SKM-1 treated with dmso at 0.1 percent for 144 hours (cell line): ENCODE results near the gene HEXD.
"Not testable (repeated sequence)": the region's sequence is repeated elsewhere in the genome, so short reads cannot be mapped to it uniquely, and the experiment has no call there.

Experiments
- DNase-seq: peaks from one replicate; lab custom pipeline; 2025; ENCODE audit not compliant: unreplicated experiment; lab: John Stamatoyannopoulos, UW

Gene HEXD

DNA sequence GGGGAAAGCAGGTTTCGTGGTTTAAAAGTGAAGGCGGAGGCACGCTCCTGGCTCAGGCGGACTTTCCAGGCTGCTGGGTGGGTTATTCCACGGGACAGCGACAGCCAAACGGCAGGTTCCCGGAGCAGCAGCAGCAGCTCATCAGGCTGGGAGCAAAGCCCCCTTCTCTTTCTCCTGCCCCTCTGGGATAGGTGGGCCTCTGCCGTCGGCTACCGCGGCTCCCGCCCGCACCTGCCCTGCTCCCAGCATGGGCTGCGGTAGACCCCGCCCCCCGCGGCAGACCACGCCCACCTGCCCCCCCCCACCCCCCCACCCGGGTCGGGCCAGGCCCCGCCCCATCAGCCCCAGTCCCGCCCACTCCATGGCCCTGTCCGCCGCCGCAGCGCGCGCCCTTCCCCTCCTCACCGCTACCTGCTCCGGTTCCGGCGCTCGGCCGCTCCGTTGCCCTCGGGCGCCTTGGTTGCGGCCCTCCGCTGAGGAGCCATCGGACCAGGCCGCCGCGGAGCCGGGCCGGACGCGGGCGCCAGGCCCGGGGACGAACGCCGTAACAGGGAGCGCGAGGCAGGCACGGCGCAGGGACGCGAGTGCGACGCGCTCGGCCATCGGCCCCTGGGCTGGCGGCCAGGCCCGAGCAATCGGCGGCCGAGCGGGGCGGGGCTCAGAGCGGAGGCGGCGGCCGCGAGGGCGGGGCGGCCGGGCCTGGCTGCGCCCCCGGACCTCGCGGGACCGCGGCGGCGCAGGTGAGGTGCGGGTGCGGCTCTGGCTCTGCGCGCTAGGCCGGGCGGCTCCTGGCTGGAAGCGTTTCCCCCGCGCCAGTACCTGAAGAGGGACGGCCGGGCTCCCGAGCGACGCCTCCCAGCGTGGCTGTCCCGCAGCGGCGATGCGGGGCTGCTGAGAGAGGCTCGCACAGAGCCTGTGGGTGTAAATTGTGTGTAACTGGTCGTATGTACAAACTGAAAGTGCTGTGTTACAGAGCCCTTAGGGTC, at the start of gene HEXD, which contains the start of gene OGFOD3:
TSS of gene HEXD (plus strand) at position 347 of the 986 bp plus-strand sequence. CDS start 1,453 bp downstream, outside the sequence.
TSS of gene OGFOD3 (minus strand) at position 586 of the 986 bp plus-strand sequence. CDS start at position 485, 101 bp downstream.
- DNase-seq = peak; percentile 80

DNA sequence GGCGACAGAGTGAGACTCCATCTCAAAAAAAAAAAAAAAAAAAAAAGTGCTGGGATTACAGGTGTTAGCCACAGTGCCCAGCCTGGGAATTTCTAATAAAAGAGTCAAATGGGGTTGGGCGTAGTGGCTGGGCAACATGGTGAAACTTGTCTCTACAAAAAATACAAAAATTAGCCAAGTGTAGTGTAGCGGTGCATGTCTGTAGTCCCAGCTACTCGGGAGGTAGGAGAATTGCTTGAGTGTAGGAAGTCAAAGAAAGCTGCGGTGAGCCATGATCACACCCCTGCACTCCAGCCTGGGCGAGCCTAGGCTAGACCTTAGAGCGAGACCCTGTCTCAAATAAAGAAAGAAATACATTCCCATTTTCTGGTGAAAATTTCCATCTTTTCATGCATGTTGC, 48.9 kb upstream of the HEXD start:
- DNase-seq = no peak

DNA sequence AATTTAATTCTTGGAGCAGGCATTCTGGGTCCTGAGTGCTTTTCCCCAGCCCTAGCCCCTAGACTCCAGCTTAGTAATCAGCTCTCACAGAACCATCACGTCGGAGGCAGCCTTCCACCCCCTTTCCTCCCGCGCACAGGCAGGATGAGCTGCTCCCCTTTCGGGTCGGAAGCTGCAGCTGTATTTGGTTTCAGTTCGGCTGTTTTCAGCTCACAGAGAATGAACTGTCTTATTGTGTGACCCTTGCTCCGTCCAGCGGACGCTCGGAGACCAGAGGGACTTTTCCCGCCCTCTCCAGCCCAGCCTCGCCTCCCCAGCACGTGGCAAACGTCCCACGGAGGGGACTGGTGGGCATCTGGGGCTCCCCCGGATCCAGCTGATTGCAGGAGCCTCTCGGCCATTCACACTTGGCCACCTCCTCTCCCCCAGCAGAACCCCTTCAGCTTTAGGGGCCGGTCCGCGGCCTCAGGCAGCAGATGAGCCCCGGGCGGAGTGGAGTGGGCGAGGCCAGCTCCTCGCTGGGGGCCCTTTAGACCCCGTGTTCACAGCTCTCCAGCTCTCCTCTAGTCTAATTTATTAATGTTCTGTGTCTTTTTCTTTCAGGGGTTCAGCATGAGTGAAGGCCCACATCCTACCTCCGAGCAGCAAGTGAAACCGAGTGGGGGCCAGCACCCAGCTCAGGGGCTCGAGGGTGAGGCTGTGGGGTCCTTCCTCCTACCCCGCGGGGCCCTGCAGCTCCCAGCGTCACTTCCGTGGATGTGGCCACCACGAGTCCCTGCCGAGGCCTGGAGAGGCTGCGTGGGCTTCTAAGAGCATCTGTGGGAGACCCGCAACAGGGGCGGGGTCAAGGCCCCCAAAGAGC, 47.4 kb upstream of the HEXD start:
- no peak for DNase-seq

DNA sequence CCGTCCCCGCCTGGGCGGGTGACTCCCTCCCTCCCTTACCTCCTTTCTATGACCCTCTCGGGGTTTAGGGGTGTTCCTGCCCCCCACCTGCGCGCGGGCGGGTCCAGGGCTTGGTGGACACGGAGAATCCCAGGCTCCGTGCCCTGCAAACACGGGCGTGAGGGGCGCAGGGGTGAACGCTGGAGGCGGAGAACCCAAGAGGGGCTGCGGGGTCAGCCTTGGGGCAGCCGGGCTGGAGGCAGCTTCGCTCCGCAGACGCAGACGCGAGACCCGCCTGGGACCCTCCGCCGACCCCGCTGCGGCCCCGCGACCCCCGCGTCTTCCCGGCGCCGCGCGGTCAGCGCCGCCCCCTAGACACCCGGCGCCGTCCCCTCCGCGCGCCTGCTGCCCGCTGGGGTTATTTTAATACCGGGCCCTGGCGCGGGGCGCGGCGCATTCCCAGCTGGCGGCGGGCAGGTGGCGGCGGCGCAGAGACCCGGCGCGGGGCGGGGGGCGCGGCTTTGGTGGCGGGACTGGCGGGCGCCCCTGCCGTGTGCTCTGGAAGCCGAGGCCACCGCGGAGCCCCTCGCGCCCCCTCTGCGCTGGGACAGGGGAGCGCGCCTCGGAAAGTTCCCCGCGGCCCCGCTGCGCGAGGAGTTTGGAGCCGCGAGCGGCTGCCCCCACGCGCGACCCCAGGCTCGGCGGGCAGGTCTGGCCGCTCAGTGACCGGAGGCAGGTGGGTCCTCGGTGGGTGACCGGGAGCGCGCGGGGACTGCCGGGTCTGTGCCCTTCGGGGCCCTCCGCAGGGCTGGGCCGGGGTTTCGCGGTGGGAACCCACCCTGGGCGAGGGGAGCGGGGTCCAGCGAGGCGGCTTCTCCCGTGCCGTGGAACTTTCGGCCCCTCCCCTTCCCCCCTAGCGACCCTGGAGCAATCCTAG, 46.6 kb upstream of the HEXD start, which contains the start of gene UTS2R:
TSS of gene UTS2R (plus strand) at position 433 of the 916 bp plus-strand sequence. CDS start 2,560 bp downstream, outside the sequence.
- no peak for DNase-seq

DNA sequence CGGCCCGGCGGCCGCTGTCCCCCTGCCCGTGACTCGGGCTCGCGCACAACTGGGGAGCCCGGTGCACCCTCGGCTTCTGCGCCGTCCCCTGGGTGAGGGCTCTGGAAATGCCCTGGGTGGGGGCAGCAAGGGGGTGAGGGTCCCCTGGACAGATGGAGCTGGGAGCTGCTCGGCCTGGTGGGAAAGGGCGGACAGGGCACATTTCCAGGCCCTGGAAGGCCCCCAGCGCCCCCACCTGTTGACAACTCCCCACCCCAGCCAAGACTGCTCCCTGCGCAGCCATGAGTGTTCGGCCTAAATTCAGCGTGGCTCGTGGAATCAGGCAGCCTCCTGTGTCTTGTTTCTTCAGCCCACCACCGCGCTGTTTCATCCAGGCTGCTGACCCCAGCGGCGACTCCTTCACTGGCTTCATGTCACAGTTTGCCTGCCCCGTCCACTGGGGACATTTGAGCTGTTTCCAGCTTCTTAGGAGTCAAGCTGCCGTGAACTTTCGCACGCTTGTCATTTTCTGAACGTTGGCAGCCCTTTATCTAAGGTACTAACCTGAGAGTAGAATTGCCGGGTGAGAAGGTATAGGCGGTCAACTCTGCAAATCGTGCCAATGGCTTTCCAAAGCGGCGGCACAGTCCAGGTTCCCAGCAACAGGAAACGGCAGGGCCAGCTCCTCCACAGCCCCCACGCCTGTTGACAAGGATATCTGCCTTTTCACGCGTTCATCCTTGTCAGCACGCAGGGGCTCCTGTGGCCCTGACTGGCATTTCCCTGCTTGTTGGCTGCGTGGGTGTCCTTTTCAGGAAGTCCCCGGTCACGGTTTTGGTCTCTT, 45.7 kb upstream of the HEXD start:
- DNase-seq = no peak

DNA sequence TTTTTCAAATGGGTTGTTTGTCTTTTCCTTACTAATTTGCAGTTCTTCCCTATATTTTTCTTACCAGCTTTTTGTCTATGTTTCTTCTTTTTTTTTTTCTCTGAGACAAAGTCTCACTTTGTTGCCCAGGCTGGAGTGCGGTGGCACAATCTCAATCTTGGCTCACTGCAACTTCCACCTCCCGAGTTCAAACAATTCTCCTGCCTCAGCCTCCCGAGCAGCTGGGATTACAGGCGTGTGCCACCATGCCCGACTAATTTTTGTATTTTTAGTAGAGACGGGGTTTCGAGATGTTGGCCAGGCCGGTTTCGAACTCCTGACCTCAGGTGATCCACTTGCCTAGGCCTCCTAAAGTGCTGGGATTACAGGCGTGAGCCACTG, 45.1 kb upstream of the HEXD start:
- DNase-seq = not testable (repeated sequence)

DNA sequence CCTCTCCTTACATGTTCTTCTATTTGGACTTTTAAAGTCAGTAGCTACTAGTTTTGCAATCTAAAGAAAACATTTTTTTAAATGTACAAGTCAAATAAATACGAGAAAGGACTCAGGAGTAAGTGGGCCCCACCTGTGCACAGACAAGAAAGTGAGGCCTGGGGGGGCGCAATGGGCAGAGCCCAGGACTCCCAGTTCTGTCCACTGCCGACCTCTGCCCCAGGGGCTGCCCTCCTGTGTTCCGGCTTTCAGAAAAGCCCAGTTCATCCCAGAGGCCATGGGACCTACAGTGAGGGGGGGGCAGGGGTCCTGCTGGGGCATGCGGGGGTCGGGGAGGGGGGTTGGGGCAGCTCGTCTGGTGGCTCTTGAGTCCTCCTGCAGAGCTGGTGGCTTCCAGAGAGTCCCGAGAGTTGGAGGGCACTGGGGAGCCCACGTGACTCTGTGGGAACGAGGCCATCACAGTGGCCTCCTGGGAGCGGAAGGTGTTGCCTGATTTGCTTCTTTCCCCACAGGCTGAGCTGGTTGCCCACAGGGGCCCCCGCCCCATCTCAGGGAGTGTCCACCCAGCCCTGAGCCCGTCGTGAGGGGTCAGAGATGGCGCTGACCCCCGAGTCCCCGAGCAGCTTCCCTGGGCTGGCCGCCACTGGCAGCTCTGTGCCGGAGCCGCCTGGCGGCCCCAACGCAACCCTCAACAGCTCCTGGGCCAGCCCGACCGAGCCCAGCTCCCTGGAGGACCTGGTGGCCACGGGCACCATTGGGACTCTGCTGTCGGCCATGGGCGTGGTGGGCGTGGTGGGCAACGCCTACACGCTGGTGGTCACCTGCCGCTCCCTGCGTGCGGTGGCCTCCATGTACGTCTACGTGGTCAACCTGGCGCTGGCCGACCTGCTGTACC, 44.2 kb upstream of the HEXD start:
- DNase-seq = no peak

DNA sequence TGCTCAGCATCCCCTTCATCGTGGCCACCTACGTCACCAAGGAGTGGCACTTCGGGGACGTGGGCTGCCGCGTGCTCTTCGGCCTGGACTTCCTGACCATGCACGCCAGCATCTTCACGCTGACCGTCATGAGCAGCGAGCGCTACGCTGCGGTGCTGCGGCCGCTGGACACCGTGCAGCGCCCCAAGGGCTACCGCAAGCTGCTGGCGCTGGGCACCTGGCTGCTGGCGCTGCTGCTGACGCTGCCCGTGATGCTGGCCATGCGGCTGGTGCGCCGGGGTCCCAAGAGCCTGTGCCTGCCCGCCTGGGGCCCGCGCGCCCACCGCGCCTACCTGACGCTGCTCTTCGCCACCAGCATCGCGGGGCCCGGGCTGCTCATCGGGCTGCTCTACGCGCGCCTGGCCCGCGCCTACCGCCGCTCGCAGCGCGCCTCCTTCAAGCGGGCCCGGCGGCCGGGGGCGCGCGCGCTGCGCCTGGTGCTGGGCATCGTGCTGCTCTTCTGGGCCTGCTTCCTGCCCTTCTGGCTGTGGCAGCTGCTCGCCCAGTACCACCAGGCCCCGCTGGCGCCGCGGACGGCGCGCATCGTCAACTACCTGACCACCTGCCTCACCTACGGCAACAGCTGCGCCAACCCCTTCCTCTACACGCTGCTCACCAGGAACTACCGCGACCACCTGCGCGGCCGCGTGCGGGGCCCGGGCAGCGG, 43.4 kb upstream of the HEXD start:
- DNase-seq = no peak

DNA sequence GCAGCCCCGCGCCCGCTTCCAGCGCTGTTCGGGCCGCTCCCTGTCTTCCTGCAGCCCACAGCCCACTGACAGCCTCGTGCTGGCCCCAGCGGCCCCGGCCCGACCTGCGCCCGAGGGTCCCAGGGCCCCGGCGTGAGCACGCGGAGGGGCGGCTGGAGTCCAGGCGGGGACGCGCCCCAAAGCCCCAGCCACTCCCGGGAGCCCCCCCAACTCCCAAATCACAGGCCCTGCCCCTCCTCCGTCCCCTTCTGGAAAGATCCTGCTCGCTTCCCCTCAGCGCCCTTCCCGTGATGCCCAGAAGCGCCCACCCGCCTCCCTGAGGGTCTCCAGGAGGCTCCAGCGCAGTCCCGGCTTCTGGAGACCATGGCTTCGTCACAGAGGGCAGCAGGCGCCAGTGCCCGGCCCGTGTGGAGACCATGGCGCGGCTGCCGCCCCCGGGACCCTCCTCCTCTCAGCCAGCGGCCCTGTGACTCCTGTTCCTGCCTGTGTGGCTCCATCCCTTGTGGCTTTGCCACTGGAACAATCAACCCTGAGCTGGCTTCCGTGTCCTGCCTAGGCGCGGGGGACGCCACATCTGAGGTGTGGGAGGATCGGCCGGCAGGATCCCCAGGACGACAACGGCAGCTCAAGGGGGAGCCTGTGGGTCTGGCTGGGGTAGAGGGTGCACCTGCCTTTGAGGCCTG, 42.6 kb upstream of the HEXD start:
- DNase-seq = no peak

DNA sequence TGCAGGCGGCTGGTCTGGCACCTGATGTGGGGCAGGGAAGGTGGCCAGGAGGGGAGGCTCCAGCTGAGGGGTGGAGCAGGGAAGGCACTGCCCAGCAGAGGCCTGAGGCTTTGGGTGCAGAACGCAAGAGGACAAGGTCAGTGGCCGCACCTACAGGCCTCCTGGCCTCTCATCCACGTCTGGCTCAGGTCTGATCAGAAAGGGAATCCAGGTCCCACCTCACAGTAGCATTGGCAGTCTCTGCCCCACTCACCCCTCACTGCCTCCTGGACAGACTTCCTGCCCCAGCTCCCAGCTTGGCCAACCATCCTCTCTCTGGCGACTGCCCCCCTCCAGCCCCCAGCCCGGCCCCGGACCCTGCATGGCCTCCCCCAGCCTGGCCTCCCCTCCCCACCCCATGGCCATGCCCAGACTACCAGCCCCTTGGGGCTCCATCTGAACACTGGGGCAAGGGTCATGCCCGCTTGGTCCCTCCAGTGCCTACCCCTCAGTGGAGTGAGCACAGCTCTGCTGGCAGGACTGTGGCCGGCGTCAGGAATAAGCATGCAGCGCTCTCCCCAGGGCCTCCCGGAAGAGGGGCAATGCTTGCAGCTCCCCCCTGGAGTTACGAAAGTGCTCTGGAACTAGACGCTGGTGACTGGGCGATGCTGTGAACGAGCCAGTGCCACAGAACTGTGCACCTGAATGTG, 42.0 kb upstream of the HEXD start:
- DNase-seq = no peak

DNA sequence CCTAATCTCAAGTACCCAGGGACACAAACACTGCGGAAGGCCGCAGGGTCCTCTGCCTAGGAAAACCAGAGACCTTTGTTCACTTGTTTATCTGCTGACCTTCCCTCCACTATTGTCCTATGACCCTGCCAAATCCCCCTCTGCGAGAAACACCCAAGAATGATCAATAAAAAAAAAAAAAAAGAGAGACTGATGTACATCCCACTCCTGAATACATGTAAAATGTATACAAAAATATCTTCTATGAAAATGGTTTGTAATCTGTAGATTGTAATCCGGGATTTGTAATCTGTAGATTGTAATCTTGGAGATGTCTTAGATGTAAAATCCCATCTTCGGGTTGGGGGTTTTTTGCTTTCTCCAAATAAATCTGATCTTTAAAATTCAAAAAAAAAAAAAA, 40.9 kb upstream of the HEXD start:
- DNase-seq = not testable (repeated sequence)

DNA sequence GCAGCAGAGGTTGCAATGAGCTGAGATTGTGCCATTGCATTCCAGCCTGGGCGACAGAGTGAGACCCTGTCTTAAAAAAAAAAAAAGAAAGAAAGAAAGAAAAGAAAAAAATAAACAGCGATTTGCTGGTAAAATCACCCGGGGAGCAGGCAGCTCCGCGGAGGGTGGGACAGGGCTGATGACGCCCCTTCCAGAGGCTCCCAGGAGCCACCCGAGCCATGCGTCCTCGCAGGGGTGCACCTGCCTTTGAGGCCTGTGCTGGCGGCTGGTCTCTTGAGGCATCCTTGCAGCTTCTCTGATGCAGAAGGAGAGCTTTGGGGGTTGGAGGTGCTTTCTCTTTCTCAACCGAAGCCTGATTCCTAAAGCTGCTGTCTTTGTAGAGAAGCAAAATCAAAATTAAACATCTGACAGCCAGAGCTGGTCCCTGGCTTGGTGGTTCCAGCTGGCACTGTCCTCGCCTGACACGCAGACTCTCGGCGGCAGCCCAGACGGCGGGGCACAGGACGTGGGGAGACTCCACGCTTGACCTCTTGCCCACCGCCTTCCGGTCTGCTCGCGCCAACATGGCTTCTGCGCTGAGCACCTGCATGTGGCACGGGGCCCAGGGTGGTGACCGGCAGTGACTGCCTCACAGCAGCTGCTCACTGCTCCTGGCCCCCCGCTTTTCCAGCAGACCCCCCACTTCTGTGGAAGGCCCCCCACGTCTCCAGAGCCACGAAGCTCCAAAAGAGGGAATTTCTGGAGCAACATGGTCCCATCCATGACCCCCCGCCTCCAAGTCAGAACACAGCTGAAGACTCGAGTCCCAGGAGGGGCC, 40.0 kb upstream of the HEXD start:
- DNase-seq = no peak

DNA sequence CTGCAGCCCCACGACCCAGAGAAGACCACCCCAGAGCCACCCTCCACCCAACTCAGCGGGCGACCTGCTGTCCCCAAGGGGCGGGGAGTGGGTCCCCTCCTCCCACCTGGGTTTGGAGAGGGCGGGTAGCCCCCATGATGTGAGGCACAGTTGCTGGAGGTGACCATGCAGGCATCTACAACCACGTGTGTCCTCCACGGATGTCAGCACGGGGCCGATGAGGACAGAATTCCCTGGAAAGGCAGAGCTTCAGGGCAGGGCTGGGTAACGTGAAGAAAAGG, 39.5 kb upstream of the HEXD start:
- DNase-seq = no peak

DNA sequence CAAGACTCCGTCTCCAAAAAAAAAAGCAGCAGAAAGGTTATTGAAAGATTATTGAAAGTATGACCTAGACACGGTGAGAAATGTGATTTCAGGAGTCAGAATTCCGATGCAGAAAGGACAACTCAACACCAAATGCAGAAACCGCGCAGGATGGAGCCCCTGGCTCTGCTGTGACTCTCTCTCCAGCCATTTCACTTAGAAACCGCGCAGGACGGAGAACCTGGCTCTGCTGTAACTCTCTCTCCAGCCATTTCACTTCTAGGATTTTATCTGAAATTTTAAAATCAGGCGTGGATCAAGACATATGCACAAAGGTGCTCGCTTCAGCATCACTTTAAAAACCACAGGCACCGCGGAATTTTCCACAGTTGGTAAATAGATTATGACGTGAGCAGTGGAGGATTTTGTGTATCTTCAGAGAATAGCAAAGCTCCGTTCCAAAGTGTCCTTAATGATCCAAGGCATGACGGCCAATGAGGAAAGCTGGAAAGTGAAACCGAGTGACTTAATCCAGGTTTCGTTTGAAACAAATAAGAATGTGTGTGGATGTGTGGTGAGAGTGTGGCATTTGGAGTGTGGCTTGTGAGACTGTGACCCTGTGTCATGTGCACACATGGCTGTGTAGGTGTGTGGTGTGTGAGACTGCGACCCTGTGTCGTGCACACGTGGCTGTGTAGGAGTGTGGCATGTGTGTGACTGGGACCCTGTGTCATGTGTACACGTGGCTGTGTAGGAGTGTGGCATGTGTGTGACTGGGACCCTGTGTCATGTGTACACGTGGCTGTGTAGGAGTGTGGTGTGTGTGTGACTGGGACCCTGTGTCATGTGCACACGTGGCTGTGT, 37.1 kb upstream of the HEXD start:
- DNase-seq = no peak

DNA sequence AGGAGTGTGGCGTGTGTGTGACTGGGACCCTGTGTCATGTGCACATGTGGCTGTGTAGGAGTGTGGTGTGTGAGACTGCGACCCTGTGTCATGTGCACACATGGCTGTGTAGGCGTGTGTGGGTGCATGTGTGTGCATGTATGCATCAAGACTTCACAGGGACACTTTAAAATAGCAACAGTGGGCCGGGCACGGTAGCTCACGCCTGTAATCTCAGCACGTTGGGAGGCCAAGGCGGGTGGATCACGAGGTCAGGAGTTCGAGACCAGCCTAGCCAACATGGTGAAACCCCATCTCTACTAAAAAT, 36.5 kb upstream of the HEXD start:
- not testable (repeated sequence) for DNase-seq
